Effector memory CD4-positive, alpha-beta T cell (primary cell): ENCODE measurements around the gene LENG9.

ENCODE experiments used
- DNase-seq, 3 donors: peaks; one replicate each; pipeline ENCODE4 v3.0.0-alpha.2; 2020
- H3K27ac ChIP-seq: 2 replicates; pipeline ENCODE4 v1.7.0; 2013; ENCODE audit warnings: mild to moderate bottlenecking, low read length, moderate library complexity; ENCODE audit not compliant: insufficient read depth, poor library complexity, severe bottlenecking
- H3K27me3 ChIP-seq: replicated peaks from 2 replicates; pipeline ENCODE4 v1.7.0; 2013; ENCODE audit warnings: mild to moderate bottlenecking, low read length; ENCODE audit not compliant: insufficient read depth, control insufficient read depth, poor library complexity, severe bottlenecking
- H3K36me3 ChIP-seq: 2 replicates; pipeline ENCODE4 v1.7.0; 2013; ENCODE audit warnings: mild to moderate bottlenecking, low read length, moderate library complexity; ENCODE audit not compliant: control insufficient read depth, insufficient read depth
- H3K4me1 ChIP-seq: 2 replicates; pipeline ENCODE4 v1.7.0; 2013; ENCODE audit warnings: low read length, mild to moderate bottlenecking; ENCODE audit not compliant: control insufficient read depth, insufficient read depth, poor library complexity, severe bottlenecking
- H3K4me3 ChIP-seq: 2 replicates; pipeline ENCODE4 v1.7.0; 2013; ENCODE audit warnings: low read length, low read depth, mild to moderate bottlenecking; ENCODE audit not compliant: insufficient read depth, poor library complexity, severe bottlenecking
- H3K9me3 ChIP-seq: 2 replicates; pipeline ENCODE4 v1.7.0; 2013; ENCODE audit warnings: mild to moderate bottlenecking, low read length, moderate library complexity; ENCODE audit not compliant: control insufficient read depth

Gene LENG9

DNA sequence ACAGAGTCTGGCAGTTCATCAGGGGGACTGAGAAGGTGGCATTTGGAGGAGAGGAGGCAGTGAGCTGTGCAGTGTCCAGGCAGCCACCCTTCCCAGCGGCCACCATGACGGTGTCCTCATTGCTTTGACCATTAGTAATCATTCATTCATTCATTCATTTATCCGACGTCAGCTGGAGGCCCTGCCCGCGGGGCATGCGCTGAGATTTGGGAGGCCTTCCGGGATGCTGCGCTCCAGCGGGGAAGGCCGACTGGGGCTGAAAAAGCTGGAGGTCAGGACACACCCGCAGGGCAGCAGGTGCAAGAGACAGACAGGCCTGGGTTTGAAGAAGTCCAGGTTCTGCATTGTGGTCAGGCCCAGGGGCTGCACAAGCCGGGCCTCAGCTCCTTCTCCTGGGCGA lies 39.4 kb downstream of the LENG9 start:
- Histone ChIP-seq H3K27ac (no peak overlapping the region), H3K4me1 (no peaks in the 10 kb centered on the region), H3K9me3 (no peaks in the 10 kb centered on the region), H3K36me3 (no peaks in the 10 kb centered on the region), H3K4me3 (no peak overlapping the region), H3K27me3 (peaks cover 18% of the 10 kb centered on the region)
- DNase-seq = no peak

GRCh38 chr19:54422136-54422535 lies 41.4 kb downstream of the LENG9 start:
- H3K4me1 ChIP-seq = peaks cover 3% of the 10 kb centered on the region
- H3K27me3 ChIP-seq = peaks cover 10% of the 10 kb centered on the region
- no peak overlapping the region for H3K27ac ChIP-seq
- no peaks in the 10 kb centered on the region for H3K9me3 ChIP-seq
- H3K36me3 ChIP-seq = no peaks in the 10 kb centered on the region
- no peak overlapping the region for H3K4me3 ChIP-seq
- no peak for DNase-seq

GRCh38 chr19:54421521-54421920 lies 42.1 kb downstream of the LENG9 start:
- Histone ChIP-seq H3K27me3 (peaks cover 10% of the 10 kb centered on the region), H3K36me3 (no peaks in the 10 kb centered on the region), H3K9me3 (no peaks in the 10 kb centered on the region), H3K4me1 (peaks cover 3% of the 10 kb centered on the region), H3K4me3 (no peak overlapping the region), H3K27ac (no peak overlapping the region)
- DNase-seq = no peak

DNA sequence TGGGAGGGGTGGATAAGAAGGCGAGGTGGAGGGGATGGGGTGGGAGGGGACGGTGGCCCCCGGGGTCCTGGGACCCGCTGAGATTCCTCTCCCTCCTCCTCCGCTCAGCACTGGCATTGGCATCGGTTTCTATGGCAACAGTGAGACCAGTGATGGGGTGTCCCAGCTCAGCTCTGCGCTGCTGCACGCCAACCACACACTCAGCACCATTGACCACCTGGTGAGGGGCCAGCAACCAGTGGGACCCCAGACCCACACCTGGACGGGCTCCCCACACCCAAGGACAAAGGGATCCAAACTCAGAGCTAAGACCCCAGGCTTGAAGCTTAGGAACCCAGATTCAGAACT lies 42.4 kb downstream of the LENG9 start:
- Histone ChIP-seq H3K4me1 (peaks cover 3% of the 10 kb centered on the region), H3K27ac (no peak overlapping the region), H3K4me3 (no peak overlapping the region), H3K9me3 (no peaks in the 10 kb centered on the region), H3K27me3 (peaks cover 13% of the 10 kb centered on the region), H3K36me3 (no peaks in the 10 kb centered on the region)
- DNase-seq = no peak

GRCh38 chr19:54420383-54421168 lies 43.0 kb downstream of the LENG9 start:
- Histone ChIP-seq H3K4me3 (no peak overlapping the region), H3K4me1 (peaks cover 6% of the 10 kb centered on the region)

DNA sequence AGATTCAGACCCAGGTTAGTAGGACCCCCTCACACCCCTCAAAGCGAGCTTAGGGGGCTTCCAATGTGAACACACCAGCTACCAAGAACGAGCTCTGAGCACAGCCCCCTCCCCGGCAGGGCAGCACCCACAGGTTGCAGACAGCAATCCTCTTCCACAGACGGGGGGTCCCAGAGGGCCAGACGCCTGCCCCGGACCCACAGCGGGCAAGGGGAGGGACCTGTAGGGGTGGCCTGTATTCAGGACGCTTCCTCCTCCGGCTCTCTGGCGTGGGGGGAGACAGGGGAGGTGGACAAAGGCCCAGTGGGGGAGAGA lies 43.6 kb downstream of the LENG9 start:
- H3K27ac ChIP-seq = no peak overlapping the region
- H3K4me3 ChIP-seq = no peak overlapping the region
- peaks cover 22% of the 10 kb centered on the region for H3K27me3 ChIP-seq
- no peaks in the 10 kb centered on the region for H3K36me3 ChIP-seq
- no peaks in the 10 kb centered on the region for H3K9me3 ChIP-seq
- no peak for DNase-seq
- H3K4me1 ChIP-seq = peaks cover 9% of the 10 kb centered on the region

More at GRCh38 chr19:54420383-54421168, 43.0 kb downstream of the LENG9 start:
- no peak for DNase-seq
- no peaks in the 10 kb centered on the region for H3K36me3 ChIP-seq
- H3K27ac ChIP-seq = no peak overlapping the region
- peaks cover 19% of the 10 kb centered on the region for H3K27me3 ChIP-seq
- no peaks in the 10 kb centered on the region for H3K9me3 ChIP-seq

DNA sequence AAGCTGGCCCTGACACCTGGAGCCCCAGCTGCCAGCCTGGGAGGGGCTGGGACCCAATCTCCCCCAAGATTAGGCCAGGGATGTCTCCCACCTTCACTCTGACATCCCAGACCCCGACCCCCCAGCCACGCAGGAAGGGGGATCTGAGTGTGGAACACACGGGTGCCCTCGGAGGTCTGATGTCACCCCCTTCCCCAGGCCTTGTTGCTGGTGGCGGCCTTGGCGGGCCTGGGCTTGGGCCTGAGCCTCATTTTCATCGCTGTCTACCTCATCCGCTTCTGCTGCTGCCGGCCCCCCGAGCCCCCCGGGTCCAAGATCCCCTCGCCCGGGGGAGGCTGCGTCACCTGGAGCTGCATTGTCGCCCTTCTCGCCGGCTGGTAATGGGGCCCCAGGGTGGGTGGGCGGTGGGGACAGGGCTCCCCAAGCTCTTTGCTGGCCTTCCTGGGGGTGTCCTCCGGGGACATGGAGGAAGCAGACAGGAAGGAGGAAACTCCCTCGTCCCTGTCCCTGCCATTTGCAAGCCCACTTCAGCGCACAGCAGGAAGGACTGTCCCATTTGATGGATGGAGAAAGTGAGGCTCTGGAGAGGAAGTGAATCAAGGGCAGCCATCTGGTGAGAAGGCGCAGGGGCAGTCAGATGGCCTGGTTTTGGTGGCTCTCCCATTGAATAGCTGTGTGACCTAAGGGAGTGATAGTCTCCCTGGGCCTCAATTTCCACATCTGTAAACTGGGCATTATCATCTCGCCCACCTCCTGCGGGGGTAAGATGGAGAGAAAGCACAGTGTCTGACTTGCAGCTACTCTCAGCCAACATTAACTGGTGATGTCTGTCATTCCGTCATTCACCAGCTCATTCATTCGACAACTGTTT lies 44.4 kb downstream of the LENG9 start:
- Histone ChIP-seq H3K27me3 (peaks cover 29% of the 10 kb centered on the region), H3K9me3 (no peaks in the 10 kb centered on the region), H3K4me1 (peaks cover 9% of the 10 kb centered on the region), H3K27ac (no peak overlapping the region), H3K36me3 (no peaks in the 10 kb centered on the region), H3K4me3 (no peak overlapping the region)
- no peak for DNase-seq

- no peak overlapping the region for H3K27ac ChIP-seq
- no peak overlapping the region for H3K4me3 ChIP-seq
- H3K9me3 ChIP-seq = no peaks in the 10 kb centered on the region
- peaks cover 9% of the 10 kb centered on the region for H3K4me1 ChIP-seq
- no peak for DNase-seq
- peaks cover 29% of the 10 kb centered on the region for H3K27me3 ChIP-seq
- no peaks in the 10 kb centered on the region for H3K36me3 ChIP-seq
These were observed 45.3 kb downstream of the LENG9 start for GRCh38 chr19:54418030-54418929.

DNA sequence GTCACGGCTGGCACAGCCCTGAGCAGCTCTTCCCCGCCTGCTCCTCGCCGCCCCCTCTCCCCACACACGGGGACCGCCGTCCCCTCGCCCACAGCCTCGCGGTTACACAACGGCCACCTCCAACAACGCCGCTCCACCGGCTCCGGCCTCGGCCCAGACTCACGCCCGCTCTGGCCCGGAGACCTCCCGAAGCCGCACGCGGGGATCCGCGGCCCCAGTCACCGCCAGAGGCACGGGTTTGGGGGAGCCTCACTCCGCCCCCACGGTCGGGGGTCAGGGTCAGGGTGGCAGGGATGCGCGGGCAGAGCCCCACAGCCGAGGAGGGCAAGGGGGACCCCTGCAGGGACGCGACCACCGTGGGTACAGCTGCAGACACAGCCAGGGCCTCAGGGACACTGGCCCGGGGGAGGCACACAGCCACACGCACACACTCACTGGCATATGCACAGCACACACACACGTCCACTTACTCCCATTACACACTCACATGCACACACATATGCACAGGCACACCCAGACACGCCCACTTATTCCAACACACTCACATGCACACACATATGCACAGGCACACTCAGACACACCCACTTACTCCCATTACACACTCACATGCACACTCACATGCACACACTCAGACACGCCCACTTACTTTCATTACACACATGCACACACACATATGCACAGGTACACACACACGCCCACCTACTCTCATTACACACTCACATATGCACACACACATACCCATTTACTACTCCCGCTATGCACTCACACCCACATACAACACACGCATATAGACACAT lies 46.7 kb downstream of the LENG9 start:
- Histone ChIP-seq H3K4me3 (no peak overlapping the region), H3K27me3 (peaks cover 29% of the 10 kb centered on the region), H3K36me3 (no peaks in the 10 kb centered on the region), H3K27ac (no peak overlapping the region), H3K4me1 (peaks cover 9% of the 10 kb centered on the region), H3K9me3 (no peaks in the 10 kb centered on the region)
- DNase-seq = no peak
